H1 (cell line): ENCODE results near the gene TASP1. TPM values are rescaled to one million over a fixed set of nuclear protein-coding genes. Genes with fewer than 3 reads are reported as not detected.

Source experiments
- CTCF ChIA-PET: fragments of 300-600 bp; sonication (Branson Sonifier 250); formaldehyde crosslinking; loops from one replicate; lab custom pipeline; 2021; ENCODE audit not compliant: partially characterized antibody; lab: Charles Lee
- POLR2A ChIA-PET: fragments of 300-600 bp; sonication (Branson Sonifier 250); formaldehyde crosslinking; loops from one replicate; lab custom pipeline; 2021; ENCODE audit warnings: inconsistent platforms; ENCODE audit not compliant: partially characterized antibody; lab: Charles Lee
- DNase-seq, 2 experiments: peaks; one replicate each; pipeline versions ENCODE4 v3.0.0 to v3.0.0-alpha.2; 2010 to 2022; ENCODE audit warnings: low spot score in 2 of 2, low read depth in 1 of 2, mixed read lengths in 1 of 2
- FAIRE-seq: peaks from 2 replicates; lab custom pipeline; 2011; peaks lifted over from hg19 to GRCh38; lab: Jason Lieb, UNC
- H2AFZ ChIP-seq: 2 replicates; pipeline ENCODE4 v1.8.1; 2012; ENCODE audit warnings: low read length, inconsistent platforms
- H2AK5ac ChIP-seq: 2 replicates; pipeline ENCODE4 v1.6.1; 2013; ENCODE audit warnings: low read depth, low read length
- H2BK120ac ChIP-seq: replicated peaks from 2 replicates; pipeline ENCODE3; 2013; ENCODE audit warnings: low read depth, low read length, inconsistent platforms
- H2BK12ac ChIP-seq: 2 replicates; pipeline ENCODE4 v1.6.1; 2013; ENCODE audit warnings: low read depth, low read length
- H2BK15ac ChIP-seq: 2 replicates; pipeline ENCODE4 v1.6.1; 2013; ENCODE audit warnings: low read length
- H2BK20ac ChIP-seq: 2 replicates; pipeline ENCODE4 v1.6.1; 2013; ENCODE audit warnings: low read length
- H2BK5ac ChIP-seq: 2 replicates; pipeline ENCODE4 v1.6.1; 2013; ENCODE audit warnings: low read depth, low read length
- H3K14ac ChIP-seq: 2 replicates; pipeline ENCODE4 v1.6.1; 2013; ENCODE audit warnings: inconsistent platforms; ENCODE audit not compliant: insufficient read length
- H3K18ac ChIP-seq: 2 replicates; pipeline ENCODE4 v1.6.1; 2013; ENCODE audit warnings: low read length; ENCODE audit errors: extremely low read depth
- H3K23ac ChIP-seq: 2 replicates; pipeline ENCODE4 v1.6.1; 2013; ENCODE audit warnings: inconsistent platforms; ENCODE audit not compliant: insufficient read length
- H3K23me2 ChIP-seq: 2 replicates; pipeline ENCODE4 v1.6.1; 2013; ENCODE audit warnings: low read depth, low read length
- H3K27ac ChIP-seq: 2 replicates; pipeline ENCODE4 v1.6.1; 2011; ENCODE audit warnings: low read depth, low read length, inconsistent platforms
- H3K27me3 ChIP-seq, 4 experiments: replicated peaks in 1 of 4; 1 replicate in 1 of 4; 2 replicates in 3 of 4; pipeline versions ENCODE4 v1.6.1 to v1.8.1; 2011 to 2013; ENCODE audit warnings: low read length in 3 of 4, mild to moderate bottlenecking in 3 of 4, inconsistent platforms in 2 of 4, mixed read lengths in 2 of 4, moderate library complexity in 1 of 4; ENCODE audit not compliant: control insufficient read depth in 3 of 4, insufficient read depth in 3 of 4; ENCODE audit errors: extremely low read depth in 1 of 4
- H3K36me3 ChIP-seq, 4 experiments: 2 replicates each; pipeline versions ENCODE4 v1.6.1 to v1.8.1; 2011 to 2013; ENCODE audit warnings: mild to moderate bottlenecking in 4 of 4, low read length in 3 of 4, moderate library complexity in 2 of 4, control low read depth in 1 of 4, inconsistent platforms in 1 of 4; ENCODE audit not compliant: insufficient read depth in 4 of 4, control insufficient read depth in 2 of 4
- H3K4ac ChIP-seq: replicated peaks from 2 replicates; pipeline ENCODE3; 2013; ENCODE audit warnings: low read length, low read depth, mixed read lengths, inconsistent platforms; ENCODE audit not compliant: insufficient read length
- H3K4me1 ChIP-seq, 4 experiments: replicated peaks in 1 of 4; 1 replicate in 1 of 4; 2 replicates in 3 of 4; pipeline versions ENCODE4 v1.6.1 to v1.8.1; 2011 to 2013; ENCODE audit warnings: low read length in 3 of 4, inconsistent platforms in 2 of 4, mixed read lengths in 1 of 4; ENCODE audit not compliant: insufficient read depth in 4 of 4, control insufficient read depth in 3 of 4
- H3K4me2 ChIP-seq, 2 experiments: 2 replicates each; pipeline versions ENCODE4 v1.6.1 to v1.8.1; 2011 to 2013; ENCODE audit warnings: low read depth in 2 of 2, low read length in 2 of 2, control low read depth in 1 of 2, inconsistent platforms in 1 of 2, mild to moderate bottlenecking in 1 of 2; ENCODE audit not compliant: insufficient read depth in 1 of 2
- H3K4me3 ChIP-seq, 4 experiments: fragments of 200-600, 300-600 bp in 1 of 4; sonication (generic), shearing (Covaris generic), sonication (Bioruptor Twin) in 1 of 4; 2 replicates each; pipeline versions ENCODE4 v1.5.1 to v1.8.1; 2011 to 2016; ENCODE audit warnings: low read length in 4 of 4, low read depth in 3 of 4, control low read depth in 2 of 4, inconsistent platforms in 2 of 4, mild to moderate bottlenecking in 2 of 4, mixed read lengths in 1 of 4, moderate library complexity in 1 of 4; ENCODE audit not compliant: insufficient read depth in 2 of 4; ENCODE audit errors: extremely low read depth in 1 of 4
- H3K56ac ChIP-seq: replicated peaks from 2 replicates; pipeline ENCODE3; 2013; ENCODE audit warnings: low read depth, mild to moderate bottlenecking, mixed read lengths, low read length, inconsistent platforms; ENCODE audit not compliant: insufficient read length
- H3K79me1 ChIP-seq: 2 replicates; pipeline ENCODE4 v1.6.1; 2013; ENCODE audit warnings: low read depth, low read length, control low read depth
- H3K79me2 ChIP-seq, 2 experiments: 2 replicates each; pipeline versions ENCODE4 v1.6.1 to v1.8.1; 2012 to 2013; ENCODE audit warnings: low read length in 2 of 2, mild to moderate bottlenecking in 2 of 2, inconsistent platforms in 1 of 2; ENCODE audit not compliant: insufficient read depth in 2 of 2, control insufficient read depth in 1 of 2
- H3K9ac ChIP-seq, 4 experiments: replicated peaks in 1 of 4; 1 replicate in 1 of 4; 2 replicates in 3 of 4; pipeline versions ENCODE4 v1.6.1 to v1.8.1; 2011 to 2013; ENCODE audit warnings: low read depth in 3 of 4, low read length in 3 of 4, control low read depth in 2 of 4, mild to moderate bottlenecking in 2 of 4, moderate library complexity in 2 of 4, inconsistent platforms in 1 of 4; ENCODE audit errors: extremely low read depth in 1 of 4
- H3K9me3 ChIP-seq, 2 experiments: 2 replicates each; pipeline versions ENCODE4 v1.6.1 to v1.8.1; 2012 to 2013; ENCODE audit warnings: mild to moderate bottlenecking in 2 of 2, moderate library complexity in 2 of 2, control low read depth in 1 of 2, inconsistent platforms in 1 of 2, low read depth in 1 of 2, low read length in 1 of 2, mixed read lengths in 1 of 2; ENCODE audit not compliant: insufficient read depth in 2 of 2
- H4K20me1 ChIP-seq, 2 experiments: replicated peaks in 1 of 2; 2 replicates each; pipeline versions ENCODE3 to v1.8.1; 2011 to 2013; ENCODE audit warnings: inconsistent platforms in 2 of 2, low read length in 2 of 2, mild to moderate bottlenecking in 1 of 2; ENCODE audit not compliant: insufficient read depth in 2 of 2, control insufficient read depth in 1 of 2
- H4K5ac ChIP-seq: 2 replicates; pipeline ENCODE4 v1.6.1; 2013; ENCODE audit warnings: low read length, low read depth, mixed read lengths, inconsistent platforms; ENCODE audit not compliant: insufficient read length
- H4K8ac ChIP-seq: 2 replicates; pipeline ENCODE4 v1.8.0; 2013; ENCODE audit warnings: mild to moderate bottlenecking, moderate library complexity, low read length, inconsistent platforms; ENCODE audit not compliant: insufficient read depth; ENCODE audit errors: extremely low read depth
- H4K91ac ChIP-seq: replicated peaks from 2 replicates; pipeline ENCODE3; 2013; ENCODE audit warnings: low read length, mixed read lengths, inconsistent platforms; ENCODE audit not compliant: insufficient read length
- CEBPB ChIP-seq: IDR thresholded peaks from 2 replicates; pipeline ENCODE4 v1.6.1; 2012; ENCODE audit warnings: low read depth, low read length
- CHD1 ChIP-seq: IDR thresholded peaks from 2 replicates; pipeline ENCODE4 v1.6.1; 2012; ENCODE audit warnings: low read depth, low read length, improper control_type of control experiment
- MAFK ChIP-seq: IDR thresholded peaks from 2 replicates; pipeline ENCODE4 v1.6.1; 2012; ENCODE audit warnings: low read depth, mild to moderate bottlenecking, improper control_type of control experiment, low read length
- POLR2AphosphoS5 ChIP-seq: IDR thresholded peaks from 2 replicates; pipeline ENCODE4 v1.6.1; 2011; ENCODE audit warnings: low read depth, low read length
- SIN3A ChIP-seq, 2 experiments: IDR thresholded peaks in 1 of 2; conservative IDR thresholded peaks in 1 of 2; 2 replicates each; pipeline ENCODE4 v1.6.1; 2011 to 2012; ENCODE audit warnings: low read length in 2 of 2, improper control_type of control experiment in 1 of 2, low read depth in 1 of 2, mild to moderate bottlenecking in 1 of 2
- SIX5 ChIP-seq: IDR thresholded peaks from 2 replicates; pipeline ENCODE4 v1.6.1; 2011; ENCODE audit warnings: mild to moderate bottlenecking, low read depth, low read length
- SP2 ChIP-seq: IDR thresholded peaks from 2 replicates; pipeline ENCODE4 v1.6.1; 2012; ENCODE audit warnings: mild to moderate bottlenecking, low read length, inconsistent platforms
- SRF ChIP-seq: IDR thresholded peaks from 2 replicates; pipeline ENCODE4 v1.6.1; 2011; ENCODE audit warnings: mild to moderate bottlenecking, low read depth, low read length, moderate library complexity
- SUZ12 ChIP-seq: fragments of 200-600 bp; sonication (generic); IDR thresholded peaks from 2 replicates; pipeline ENCODE4 v1.6.1; 2012; ENCODE audit warnings: mild to moderate bottlenecking, inconsistent platforms, low read length, moderate library complexity, mixed read lengths
- TAF7 ChIP-seq: optimal IDR thresholded peaks from 2 replicates; pipeline ENCODE3; 2011; ENCODE audit warnings: low read depth, mild to moderate bottlenecking, inconsistent platforms, low read length, moderate library complexity, borderline replicate concordance
- TBP ChIP-seq: IDR thresholded peaks from 2 replicates; pipeline ENCODE4 v1.6.1; 2011; ENCODE audit warnings: low read depth, low read length, improper control_type of control experiment
- ZNF274 ChIP-seq: IDR thresholded peaks from 2 replicates; pipeline ENCODE4 v1.7.0; 2012; ENCODE audit warnings: low read length, borderline replicate concordance; ENCODE audit errors: extremely low read depth
- polyA plus RNA-seq, 7 experiments: library from polyadenylated mRNA; depleted of rRNA in 3 of 7; stranded (reverse) in 5 of 7; unstranded in 2 of 7; fragments of >200 nt in 5 of 7; fragments of 200-250 nt in 2 of 7; gene quantifications; 1 replicate in 5 of 7; 2 replicates in 1 of 7; 4 replicates in 1 of 7; pipeline versions ENCODE4 v1.2.1 to v1.2.3, GENCODE V29; 2011 to 2013; ENCODE audit warnings: missing spikeins in 2 of 7, mixed read lengths in 2 of 7
- total RNA-seq: library from RNA; stranded (reverse); fragmentation: NEBNext Ultra II Directional; extraction: Animal tissue kit (Norgen Biotek cat#: 25700); gene quantifications from 2 replicates; pipeline ENCODE4 v1.2.1, GENCODE V29; 2021
- TF ChIP-seq, protein P1 (sequence below): IDR thresholded peaks from 2 replicates; pipeline ENCODE4 v1.6.1; 2011; ENCODE audit warnings: low read length, improper control_type of control experiment

TASP1 gene
- total and polyA plus RNA-seq, 2 of the 8 experiments (the other 6 are each of a cell fraction or from before 2014, with no cell fraction given) = 4.5 to 10.9 TPM

DNA sequence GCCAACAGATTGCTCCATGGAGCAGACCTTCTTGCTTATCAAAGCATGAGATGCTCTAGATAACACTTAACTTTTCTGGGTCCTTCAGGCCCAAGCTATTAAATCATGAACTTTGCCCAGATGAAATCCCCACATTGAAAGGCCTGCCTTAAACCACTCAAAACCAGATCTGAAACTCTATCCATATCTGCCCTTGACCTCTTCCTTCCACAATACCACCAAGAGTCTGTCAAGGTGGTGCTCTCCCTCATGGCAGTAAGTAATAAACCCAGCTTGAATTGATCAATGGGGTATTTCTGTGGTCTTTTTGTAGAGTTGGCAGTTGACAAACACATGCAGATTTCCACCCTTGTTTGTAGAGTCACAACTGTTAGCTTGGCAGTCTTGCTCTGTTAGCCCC lies 282.1 kb downstream of the TASP1 start:
- Histone ChIP-seq H3K56ac (no peak overlapping the region), H4K8ac (no peak overlapping the region), H3K27ac (no peak overlapping the region), H3K79me1 (no peaks in the 10 kb centered on the region), H2BK120ac (peak overlapping the region; percentile 36), H4K20me1 (no peaks in the 10 kb centered on the region), H3K4me2 (peak overlapping the region in 1 of 2 experiments; percentile 5; a peak in 1 of 4 replicates), H3K23ac (no peak overlapping the region), H2AK5ac (no peak overlapping the region; the same call in 1 of the 2 replicates), H3K9ac (no peak overlapping the region), H3K23me2 (no peaks in the 10 kb centered on the region), H3K18ac (peak overlapping the region; percentile 71; the same call in 1 of the 2 replicates), H3K27me3 (no peaks in the 10 kb centered on the region), H2BK15ac (0 out of 2 replicates have a peak overlapping the region, but pooled peaks have one; percentile 5), H3K4me3 (no peak overlapping the region), H3K9me3 (no peaks in the 10 kb centered on the region), H2BK20ac (peak overlapping the region; percentile 90), H3K14ac (no peak overlapping the region), H4K91ac (peak overlapping the region; percentile 67), H3K4me1 (peaks cover 0 to 11% (median 8%) of the 10 kb centered on the region in 4 experiments; a peak in 4 of 7 replicates), H2BK12ac (peak overlapping the region; percentile 56; the same call in 1 of the 2 replicates), H2BK5ac (peak overlapping the region; percentile 93; the same call in 1 of the 2 replicates), H3K36me3 (no peaks in the 10 kb centered on the region), H4K5ac (no peak overlapping the region), H3K79me2 (no peaks in the 10 kb centered on the region), H3K4ac (no peak overlapping the region), H2AFZ (no peak overlapping the region)
- POLR2A ChIA-PET = no interaction called here
- FAIRE-seq = peak; percentile 13
- no peak for DNase-seq
- CTCF ChIA-PET = interaction anchor here (0.6 to 2.6 kb wide), 6 partner anchors 8 to 398 kb away, joined by 3 to 7 read pairs (median 4); no protein-coding TSS in a partner anchor
- TF ChIP-seq CEBPB (no peak), SIN3A (conservative IDR thresholded peaks at IDR 0.05 in 1 of 2, IDR thresholded peaks at IDR 0.05 in 1 of 2; ENCODE audit: low read depth in 1 of 2, low read length in 2 of 2) (no peak), SRF (no peak), POLR2AphosphoS5 (no peak), ZNF274 (no peak), SP2 (no peak), TAF7 (no peak), SUZ12 (no peak), MAFK (no peak), CHD1 (no peak), SIX5 (no peak), TBP (no peak)
- TF ChIP-seq, protein P1, sequence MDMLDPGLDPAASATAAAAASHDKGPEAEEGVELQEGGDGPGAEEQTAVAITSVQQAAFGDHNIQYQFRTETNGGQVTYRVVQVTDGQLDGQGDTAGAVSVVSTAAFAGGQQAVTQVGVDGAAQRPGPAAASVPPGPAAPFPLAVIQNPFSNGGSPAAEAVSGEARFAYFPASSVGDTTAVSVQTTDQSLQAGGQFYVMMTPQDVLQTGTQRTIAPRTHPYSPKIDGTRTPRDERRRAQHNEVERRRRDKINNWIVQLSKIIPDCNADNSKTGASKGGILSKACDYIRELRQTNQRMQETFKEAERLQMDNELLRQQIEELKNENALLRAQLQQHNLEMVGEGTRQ = no peak
